Large intestine (tissue), 12 donors: ENCODE measurements around the gene TMPRSS5. TPM values are rescaled to one million over a fixed set of nuclear protein-coding genes. Genes with fewer than 3 reads are reported as not detected.
A peak's percentile ranks its signal among the peaks of the same experiment; 100 is the strongest.

Experiments used
- DNase-seq, 2 donors: peaks; one replicate each; pipeline versions ENCODE4 v3.0.0 to v3.0.0-alpha.2; 2013
- H3K27ac ChIP-seq: one replicate; pipeline ENCODE4 v1.5.1; 2013; ENCODE audit warnings: low read length
- H3K27me3 ChIP-seq: 2 replicates; pipeline ENCODE4 v1.6.1; 2013; ENCODE audit warnings: low read length; ENCODE audit not compliant: control insufficient read depth, insufficient read depth
- H3K36me3 ChIP-seq: 2 replicates; pipeline ENCODE4 v1.6.1; 2013; ENCODE audit warnings: low read length; ENCODE audit not compliant: control insufficient read depth, insufficient read depth
- H3K4me1 ChIP-seq: one replicate; pipeline ENCODE4 v1.6.1; 2013; ENCODE audit warnings: low read length; ENCODE audit not compliant: control insufficient read depth, insufficient read depth
- H3K4me3 ChIP-seq: one replicate; pipeline ENCODE4 v1.5.1; 2013; ENCODE audit warnings: low read length
- H3K9me3 ChIP-seq: one replicate; pipeline ENCODE4 v1.6.1; 2013; ENCODE audit warnings: mild to moderate bottlenecking, low read depth, low read length, moderate library complexity; ENCODE audit not compliant: control insufficient read depth
- WGBS: methylation state at CpG from one replicate; pipeline ENCODE4 v1.1.5; 2013; ENCODE audit warnings: low lambda C conversion rate; ENCODE audit not compliant: insufficient coverage; 5-methylcytosine and 5-hydroxymethylcytosine counted together
- long read RNA-seq, 11 donors: transcript quantifications; one replicate each; lab custom pipeline, GENCODE V29; 2026
- polyA plus RNA-seq: library from polyadenylated mRNA; unstranded; fragments of 120-200 nt; gene quantifications from one replicate; pipeline ENCODE4 v1.2.1, GENCODE V29; 2013

TMPRSS5 gene
- 0.75 TPM for polyA plus RNA-seq
- long read RNA-seq, donor 1 = 0 reads
- long read RNA-seq, donor 2 = 0 reads
- long read RNA-seq, donor 3 = 0 reads
- long read RNA-seq, donor 4 = 0 reads
- long read RNA-seq, donor 5 = 0 reads
- long read RNA-seq, donor 6 = 0 reads
- long read RNA-seq, donor 7 = 0 reads
- long read RNA-seq, donor 8 = 0 reads
- long read RNA-seq, donor 9 = 0 reads
- long read RNA-seq, donor 10 = 0 reads
- long read RNA-seq, donor 11 = 0 reads

DNA sequence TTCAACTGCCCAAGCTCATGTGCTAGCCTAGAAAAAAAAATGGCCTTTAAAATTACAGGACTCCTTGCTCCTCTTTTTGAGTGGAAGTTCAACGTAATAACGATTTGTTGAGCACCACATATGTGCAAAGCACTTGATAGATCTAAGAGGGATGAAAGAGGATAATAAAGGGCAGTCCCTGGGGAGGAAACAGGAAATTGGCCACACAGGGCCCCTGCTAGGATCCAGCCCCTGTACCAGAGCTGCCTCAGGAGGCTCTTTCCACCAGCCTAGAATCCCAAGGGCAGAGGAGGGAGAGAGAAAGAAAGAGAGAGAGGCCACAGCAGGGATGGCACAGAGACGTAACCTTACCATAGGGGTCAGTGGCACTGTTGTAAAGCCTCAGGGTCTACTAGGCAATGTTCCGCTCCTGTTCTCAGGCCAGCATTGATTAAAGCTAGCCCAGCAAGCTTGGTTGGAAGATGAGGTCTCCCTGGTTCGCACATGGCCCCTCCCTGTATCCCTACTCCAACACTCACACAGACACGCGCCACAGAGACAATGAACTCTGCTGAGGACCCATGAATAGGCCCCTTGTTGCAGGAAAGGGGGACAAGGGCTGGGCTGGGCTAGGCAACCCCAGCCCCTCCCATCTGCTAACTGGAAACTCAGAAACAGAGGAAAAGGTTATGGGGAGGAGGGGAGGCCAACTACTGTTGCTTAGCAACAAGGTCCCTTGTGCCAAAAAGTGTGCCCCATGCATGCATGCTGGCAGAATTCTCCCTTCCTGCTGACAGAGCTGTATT, at the start of gene TMPRSS5:
TSS of gene TMPRSS5 (minus strand) at position 438 of the 785 bp plus-strand sequence. CDS start at position 354, 84 bp downstream.
- no peaks in the 10 kb centered on the region for H3K4me1 ChIP-seq
- no peaks in the 10 kb centered on the region for H3K27me3 ChIP-seq
- H3K4me3 ChIP-seq = no peak within 1 kb of the TSS
- H3K9me3 ChIP-seq = no peaks in the 10 kb centered on the region
- peak in 1 of 2 donors; percentile 25 for DNase-seq
- WGBS = 62% methylated on average over 2 of the region's 7 CpGs
- H3K36me3 ChIP-seq = no peaks in the 10 kb centered on the region
- no peak within 1 kb of the TSS for H3K27ac ChIP-seq

DNA sequence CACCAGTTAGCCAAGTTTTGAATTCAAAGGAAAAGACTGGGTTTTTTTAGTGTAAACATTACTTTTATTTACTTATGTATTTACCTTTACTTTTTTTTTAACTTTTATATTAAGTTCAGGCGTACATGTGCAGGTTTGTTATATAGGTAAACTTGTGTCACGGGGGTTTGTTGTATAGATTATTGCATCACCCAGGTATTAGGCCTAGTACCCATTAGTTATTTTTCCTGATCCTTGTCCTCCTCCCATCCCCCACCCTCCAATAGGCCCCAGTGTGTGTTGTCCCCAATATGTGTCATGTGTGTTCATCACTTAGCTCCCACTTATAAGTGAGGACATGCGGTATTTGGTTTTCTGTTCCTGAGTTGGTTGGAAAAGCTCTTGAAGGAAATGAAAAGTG, 46.8 kb upstream of the TMPRSS5 start:
- no peaks in the 10 kb centered on the region for H3K27me3 ChIP-seq
- peaks cover 35% of the 10 kb centered on the region for H3K36me3 ChIP-seq
- no peak overlapping the region for H3K4me3 ChIP-seq
- H3K27ac ChIP-seq = no peak overlapping the region
- 83% methylated on average over 1 of the region's 3 CpGs for WGBS
- no peaks in the 10 kb centered on the region for H3K9me3 ChIP-seq
- no peak for DNase-seq
- no peaks in the 10 kb centered on the region for H3K4me1 ChIP-seq

DNA sequence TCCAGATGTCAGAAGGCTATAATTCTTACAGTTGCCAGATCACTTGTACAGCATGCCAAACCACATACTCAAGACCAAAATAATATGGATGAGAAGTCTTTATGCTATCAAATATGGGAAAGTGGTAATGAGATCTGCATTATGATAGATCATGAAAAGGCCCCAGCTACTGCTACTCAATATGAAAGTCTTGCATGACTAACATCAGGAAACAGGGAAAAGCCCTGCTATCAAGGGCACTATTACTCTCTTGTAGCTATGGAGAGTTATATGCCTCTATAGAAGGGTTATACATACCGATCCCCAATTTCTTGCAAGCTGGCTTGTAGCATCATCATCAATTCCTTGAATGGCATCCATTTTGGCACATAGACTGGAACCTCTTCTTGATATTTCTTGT, 30.2 kb upstream of the TMPRSS5 start:
- Histone ChIP-seq H3K36me3 (peaks cover 70% of the 10 kb centered on the region), H3K4me1 (no peaks in the 10 kb centered on the region), H3K9me3 (no peaks in the 10 kb centered on the region), H3K27ac (no peak overlapping the region), H3K27me3 (no peaks in the 10 kb centered on the region), H3K4me3 (no peak overlapping the region)
- no CpG with 5 or more reads among the region's 1 CpG for WGBS
- no peak for DNase-seq

DNA sequence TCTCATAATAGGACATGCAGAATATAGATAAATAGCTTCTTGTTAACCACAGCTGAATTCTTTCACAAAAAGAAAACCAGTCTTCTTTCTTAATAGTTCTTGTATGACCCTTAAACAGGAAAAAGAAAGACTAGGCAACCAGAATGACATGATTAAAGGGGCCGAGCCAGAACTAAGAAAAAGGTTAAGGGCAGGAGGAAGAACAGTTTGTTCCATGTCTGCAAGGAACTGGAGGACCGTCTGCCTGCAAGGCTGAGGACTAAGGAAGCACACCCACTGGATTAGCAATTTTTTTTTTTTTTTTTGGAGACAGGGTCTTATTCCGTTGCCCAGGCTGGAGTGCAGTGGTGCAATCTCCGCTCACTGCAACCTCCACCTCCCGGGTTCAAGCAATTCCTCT, 26.0 kb upstream of the TMPRSS5 start:
- WGBS = 100% methylated on average over 1 of the region's 5 CpGs

DNA sequence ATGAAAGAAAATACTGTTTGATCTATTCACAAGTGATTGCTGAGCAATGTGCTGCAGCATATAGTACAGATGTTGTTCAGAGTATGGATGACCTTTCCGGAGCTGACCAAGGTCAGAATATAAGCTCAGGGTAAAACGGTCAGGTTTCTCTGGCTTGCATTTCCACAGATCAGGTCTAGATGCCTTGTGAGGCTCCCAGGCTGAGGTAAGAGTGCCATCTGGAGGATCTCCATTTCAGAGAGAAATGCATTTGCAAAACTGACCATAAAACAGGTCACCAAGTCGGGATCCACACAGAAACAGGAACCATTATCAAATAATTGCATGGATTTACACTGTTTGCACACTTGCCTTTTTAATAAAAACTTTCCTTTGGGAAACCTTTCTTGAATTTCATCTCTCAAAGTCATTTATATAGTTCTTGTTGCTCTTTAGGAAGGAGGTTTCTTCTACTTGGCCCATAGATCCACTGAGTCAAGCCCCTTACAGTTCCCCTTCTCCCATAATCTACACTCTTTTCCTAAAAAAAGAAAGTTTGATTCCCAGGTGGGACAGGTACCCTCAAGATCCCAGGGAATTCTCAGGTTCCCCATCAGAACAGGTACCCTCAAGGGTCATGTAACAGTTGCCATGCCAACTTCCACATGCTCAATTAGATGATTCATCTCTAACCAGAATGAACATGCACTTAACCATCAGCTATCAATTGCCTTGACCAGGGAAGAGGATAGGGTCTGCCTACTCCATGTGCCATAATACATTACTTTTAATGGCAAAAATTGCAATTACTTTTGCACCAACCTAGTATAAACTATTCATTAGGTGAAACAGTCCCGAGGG, 25.0 kb upstream of the TMPRSS5 start:
- 0% methylated on average over 1 of the region's 4 CpGs for WGBS
- no peak overlapping the region for H3K4me3 ChIP-seq
- DNase-seq = peak; percentile 51 to 52
- H3K4me1 ChIP-seq = peaks cover 2% of the 10 kb centered on the region
- H3K36me3 ChIP-seq = peaks cover 30% of the 10 kb centered on the region
- no peak overlapping the region for H3K27ac ChIP-seq
- no peaks in the 10 kb centered on the region for H3K9me3 ChIP-seq
- H3K27me3 ChIP-seq = no peaks in the 10 kb centered on the region

More for the DNA sequence above, 26.0 kb upstream of the TMPRSS5 start:
- Histone ChIP-seq H3K4me3 (no peak overlapping the region), H3K9me3 (no peaks in the 10 kb centered on the region), H3K4me1 (no peaks in the 10 kb centered on the region), H3K27me3 (no peaks in the 10 kb centered on the region), H3K36me3 (peaks cover 39% of the 10 kb centered on the region), H3K27ac (no peak overlapping the region)
- no peak for DNase-seq

DNA sequence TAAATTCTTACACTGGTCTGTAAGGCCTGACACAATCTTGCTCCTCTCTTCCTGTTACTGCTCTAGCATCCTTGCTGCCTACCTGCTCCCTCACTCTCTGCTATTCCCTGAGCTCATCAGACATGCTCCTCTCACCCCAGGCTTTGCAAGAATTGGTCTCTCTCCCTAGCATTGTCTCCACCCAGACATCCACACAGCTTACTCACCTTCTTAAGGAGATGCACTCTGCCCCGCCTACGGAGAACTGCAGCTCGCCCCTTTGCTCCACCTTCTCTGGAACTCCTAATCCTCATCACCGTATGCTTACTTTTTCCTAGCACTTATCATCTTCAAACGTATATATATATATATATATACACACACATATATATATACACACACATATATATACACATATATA, 23.3 kb upstream of the TMPRSS5 start:
- no peak overlapping the region for H3K27ac ChIP-seq
- peaks cover 8% of the 10 kb centered on the region for H3K4me1 ChIP-seq
- H3K27me3 ChIP-seq = no peaks in the 10 kb centered on the region
- no peak overlapping the region for H3K4me3 ChIP-seq
- WGBS = 40% methylated on average over 1 of the region's 5 CpGs
- peaks cover 20% of the 10 kb centered on the region for H3K36me3 ChIP-seq
- no peak for DNase-seq
- no peaks in the 10 kb centered on the region for H3K9me3 ChIP-seq

DNA sequence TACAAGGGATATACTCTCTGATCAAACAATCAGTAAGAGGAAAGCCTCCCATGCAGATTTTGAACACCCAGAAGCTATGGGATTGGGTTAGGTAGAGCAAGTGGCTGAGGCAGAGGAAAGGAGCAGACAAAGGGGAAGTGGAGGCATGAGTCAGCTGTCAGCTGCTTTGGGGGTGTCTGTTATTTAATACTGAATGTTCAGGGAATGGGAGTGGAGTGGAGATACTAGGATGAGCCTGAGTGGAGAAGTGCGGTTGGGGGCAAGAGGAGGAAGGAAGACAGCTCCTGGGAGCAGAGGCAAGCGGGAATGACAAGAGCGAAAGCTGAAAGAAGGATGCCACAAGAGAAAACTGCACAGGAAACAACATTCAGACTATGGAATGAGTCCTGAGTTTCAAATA, 22.7 kb upstream of the TMPRSS5 start:
- Histone ChIP-seq H3K36me3 (peaks cover 15% of the 10 kb centered on the region), H3K4me1 (peaks cover 8% of the 10 kb centered on the region), H3K4me3 (no peak overlapping the region), H3K27me3 (no peaks in the 10 kb centered on the region), H3K27ac (no peak overlapping the region), H3K9me3 (no peaks in the 10 kb centered on the region)
- DNase-seq = no peak
- WGBS = 92% methylated on average over 2 of the region's 3 CpGs

DNA sequence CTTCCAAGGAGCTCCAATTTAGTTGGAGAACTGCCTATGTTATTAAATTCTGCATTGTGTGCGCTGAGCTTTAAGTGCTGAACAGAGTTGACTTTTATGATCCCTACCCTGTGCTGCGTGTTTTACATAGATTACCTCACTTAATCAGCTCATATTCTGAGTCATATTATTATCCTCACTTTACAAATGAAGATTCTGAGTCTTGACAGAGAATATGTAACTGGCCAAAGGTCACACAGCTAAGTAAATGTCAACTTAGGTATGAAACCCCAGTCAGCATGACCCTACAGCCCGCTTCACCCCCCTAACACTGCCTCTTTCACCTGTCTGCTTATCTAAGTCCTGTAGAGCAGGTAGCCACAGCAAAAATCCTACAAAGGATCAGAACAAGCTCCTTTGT, 19.8 kb upstream of the TMPRSS5 start:
- Histone ChIP-seq H3K36me3 (no peaks in the 10 kb centered on the region), H3K4me1 (peaks cover 8% of the 10 kb centered on the region), H3K9me3 (no peaks in the 10 kb centered on the region), H3K27ac (peak overlapping the region; percentile 74), H3K4me3 (no peak overlapping the region), H3K27me3 (no peaks in the 10 kb centered on the region)
- peak; percentile 79 to 92 for DNase-seq
- 33% methylated on average over 1 of the region's 3 CpGs for WGBS

DNA sequence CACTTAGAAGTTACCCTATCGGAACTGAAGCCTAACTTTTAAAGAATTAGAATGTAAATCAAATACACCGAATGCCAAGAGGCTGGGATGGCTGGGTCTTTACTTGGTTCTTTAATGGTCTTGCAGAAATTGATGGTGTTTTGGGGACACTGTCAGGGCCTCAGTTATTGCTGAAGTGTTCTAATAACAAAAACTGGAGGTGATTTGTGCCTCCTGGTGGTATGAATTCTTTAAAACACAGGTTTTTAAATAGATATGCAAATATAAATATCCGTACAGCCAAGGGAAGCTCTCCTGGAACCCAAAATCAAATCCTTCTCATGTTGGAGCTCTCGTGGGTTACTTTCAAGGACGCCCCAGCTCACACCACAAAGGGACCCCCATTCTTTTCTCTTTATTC, 19.3 kb upstream of the TMPRSS5 start:
- DNase-seq = no peak
- Histone ChIP-seq H3K9me3 (no peaks in the 10 kb centered on the region), H3K36me3 (no peaks in the 10 kb centered on the region), H3K4me3 (no peak overlapping the region), H3K27ac (peak overlapping the region; percentile 50), H3K4me1 (peaks cover 8% of the 10 kb centered on the region), H3K27me3 (no peaks in the 10 kb centered on the region)
- 100% methylated on average over 2 of the region's 5 CpGs for WGBS

DNA sequence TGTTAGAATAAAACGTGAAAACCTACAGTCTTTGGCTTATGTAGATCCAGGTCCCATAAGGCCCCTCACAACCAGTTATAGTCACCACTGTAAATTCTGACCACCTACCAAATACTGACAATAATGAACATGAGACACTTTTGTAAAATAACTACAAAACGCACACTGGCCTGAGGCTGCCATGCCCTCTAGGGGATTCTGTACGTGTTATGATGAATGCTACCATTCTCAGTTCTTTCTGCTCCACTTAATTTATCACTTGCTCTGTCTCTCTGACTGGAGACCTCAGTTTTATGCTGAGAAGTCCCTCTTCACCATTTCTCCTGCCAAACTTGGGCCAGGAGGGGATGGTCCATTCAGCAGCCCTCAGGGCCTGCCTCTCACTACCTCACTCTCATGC, 18.7 kb upstream of the TMPRSS5 start:
- no peak for DNase-seq
- Histone ChIP-seq H3K9me3 (no peaks in the 10 kb centered on the region), H3K27ac (no peak overlapping the region), H3K4me1 (peaks cover 8% of the 10 kb centered on the region), H3K27me3 (no peaks in the 10 kb centered on the region), H3K4me3 (no peak overlapping the region), H3K36me3 (no peaks in the 10 kb centered on the region)
- WGBS = no CpG with 5 or more reads among the region's 3 CpGs
